ENCODE results near the gene ABTB2.

GRCh38 chr11:34382532-34383276, 24.9 kb upstream of the ABTB2 start:
- TF ChIP-seq, protein P1, sequence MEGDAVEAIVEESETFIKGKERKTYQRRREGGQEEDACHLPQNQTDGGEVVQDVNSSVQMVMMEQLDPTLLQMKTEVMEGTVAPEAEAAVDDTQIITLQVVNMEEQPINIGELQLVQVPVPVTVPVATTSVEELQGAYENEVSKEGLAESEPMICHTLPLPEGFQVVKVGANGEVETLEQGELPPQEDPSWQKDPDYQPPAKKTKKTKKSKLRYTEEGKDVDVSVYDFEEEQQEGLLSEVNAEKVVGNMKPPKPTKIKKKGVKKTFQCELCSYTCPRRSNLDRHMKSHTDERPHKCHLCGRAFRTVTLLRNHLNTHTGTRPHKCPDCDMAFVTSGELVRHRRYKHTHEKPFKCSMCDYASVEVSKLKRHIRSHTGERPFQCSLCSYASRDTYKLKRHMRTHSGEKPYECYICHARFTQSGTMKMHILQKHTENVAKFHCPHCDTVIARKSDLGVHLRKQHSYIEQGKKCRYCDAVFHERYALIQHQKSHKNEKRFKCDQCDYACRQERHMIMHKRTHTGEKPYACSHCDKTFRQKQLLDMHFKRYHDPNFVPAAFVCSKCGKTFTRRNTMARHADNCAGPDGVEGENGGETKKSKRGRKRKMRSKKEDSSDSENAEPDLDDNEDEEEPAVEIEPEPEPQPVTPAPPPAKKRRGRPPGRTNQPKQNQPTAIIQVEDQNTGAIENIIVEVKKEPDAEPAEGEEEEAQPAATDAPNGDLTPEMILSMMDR (IDR thresholded peaks at IDR 0.05): no peak
- TF ChIP-seq POLR2A (IDR thresholded peaks at IDR 0.05): no peak

All from esophagus squamous epithelium (tissue), 4 donors.